ENCODE data around the gene MEX3A.

MEX3A gene

GRCh38 chr1:156101880-156102279 lies 19.6 kb upstream of the MEX3A start:
- DNase-seq, result no peak

- no peak for DNase-seq
Measured at GRCh38 chr1:156100205-156100995, 18.1 kb upstream of the MEX3A start.

- no peak for DNase-seq
Measured at GRCh38 chr1:156099282-156099681, 17.0 kb upstream of the MEX3A start.

- no peak for DNase-seq
Measured at GRCh38 chr1:156098784-156099183, 16.5 kb upstream of the MEX3A start.

- no peak for DNase-seq
Measured at GRCh38 chr1:156097499-156098178, 15.4 kb upstream of the MEX3A start.

GRCh38 chr1:156096640-156097391 lies 14.6 kb upstream of the MEX3A start:
- peak; percentile 76 for DNase-seq

- no peak for DNase-seq
Measured at GRCh38 chr1:156095906-156096508, 13.7 kb upstream of the MEX3A start.

- no peak for DNase-seq
Measured at GRCh38 chr1:156091610-156092009, 9.3 kb upstream of the MEX3A start.

GRCh38 chr1:156090840-156091188 lies 8.5 kb upstream of the MEX3A start:
- peak; percentile 79 for DNase-seq

- DNase-seq, result no peak
Measured at GRCh38 chr1:156090138-156090839, 8.0 kb upstream of the MEX3A start.

GRCh38 chr1:156089704-156090103 lies 7.4 kb upstream of the MEX3A start:
- DNase-seq, result no peak

GRCh38 chr1:156086256-156086662 lies 4.0 kb upstream of the MEX3A start:
- DNase-seq, result no peak

GRCh38 chr1:156083800-156084790 lies 1.8 kb upstream of the MEX3A start:
- DNase-seq, result no peak

- no peak for DNase-seq
Measured at GRCh38 chr1:156081917-156082308, 352 bp downstream of the MEX3A start.

GRCh38 chr1:156081180-156081916 lies 917 bp downstream of the MEX3A start:
- DNase-seq, result no peak

- no peak for DNase-seq
Measured at GRCh38 chr1:156080863-156081179, 1.4 kb downstream of the MEX3A start.

- no peak for DNase-seq
Measured at GRCh38 chr1:156080241-156080862, 1.9 kb downstream of the MEX3A start.

- DNase-seq, result no peak
Measured at GRCh38 chr1:156079762-156080161, 2.5 kb downstream of the MEX3A start.

- no peak for DNase-seq
Measured at GRCh38 chr1:156078728-156079127, 3.5 kb downstream of the MEX3A start.

GRCh38 chr1:156077430-156077760 lies 4.9 kb downstream of the MEX3A start:
- DNase-seq, result no peak
